HUES6 (cell line): ENCODE measurements around the gene HSD3B2.

Experiments
- H3K27ac ChIP-seq: 2 replicates; pipeline ENCODE4 v1.7.0; 2013; ENCODE audit warnings: low read depth, mild to moderate bottlenecking, low read length, inconsistent platforms
- H3K27me3 ChIP-seq: 2 replicates; pipeline ENCODE4 v1.6.1; 2013; ENCODE audit warnings: low read length; ENCODE audit not compliant: control insufficient read depth, insufficient read depth
- H3K36me3 ChIP-seq: 2 replicates; pipeline ENCODE4 v1.6.1; 2013; ENCODE audit warnings: low read length; ENCODE audit not compliant: control insufficient read depth, insufficient read depth
- H3K4me1 ChIP-seq: 2 replicates; pipeline ENCODE4 v1.6.1; 2013; ENCODE audit warnings: low read length; ENCODE audit not compliant: control insufficient read depth, insufficient read depth
- H3K4me3 ChIP-seq: 2 replicates; pipeline ENCODE4 v1.5.1; 2013; ENCODE audit warnings: low read depth, low read length
- H3K9ac ChIP-seq: one replicate; pipeline ENCODE4 v1.6.1; 2013; ENCODE audit warnings: mild to moderate bottlenecking, low read length
- H3K9me3 ChIP-seq: 2 replicates; pipeline ENCODE4 v1.6.1; 2013; ENCODE audit warnings: low read depth, low read length; ENCODE audit not compliant: control insufficient read depth, insufficient read depth

Gene HSD3B2

DNA sequence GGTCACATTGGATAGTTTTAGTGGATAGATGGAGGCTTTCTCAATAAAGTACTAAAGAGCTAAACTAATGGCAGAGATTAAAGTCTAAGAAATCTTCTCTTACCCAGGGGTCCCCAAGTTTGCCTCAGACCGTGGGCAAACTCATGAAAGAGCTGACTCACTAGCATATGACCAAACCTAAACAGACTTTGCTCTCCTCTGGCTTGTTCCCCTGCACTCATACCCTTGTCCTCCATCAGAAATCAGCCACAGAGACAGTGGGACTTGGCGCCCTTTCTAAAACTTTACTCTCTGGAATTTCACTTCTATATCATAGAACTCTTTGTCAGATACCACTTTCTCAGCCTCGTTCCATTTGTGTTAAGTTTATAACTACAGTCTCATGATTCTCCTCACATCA, 17.0 kb upstream of the HSD3B2 start:
- Histone ChIP-seq H3K9ac (no peak overlapping the region), H3K4me3 (no peak overlapping the region), H3K36me3 (no peaks in the 10 kb centered on the region), H3K27me3 (no peaks in the 10 kb centered on the region), H3K9me3 (no peaks in the 10 kb centered on the region), H3K4me1 (no peaks in the 10 kb centered on the region), H3K27ac (no peak overlapping the region)

DNA sequence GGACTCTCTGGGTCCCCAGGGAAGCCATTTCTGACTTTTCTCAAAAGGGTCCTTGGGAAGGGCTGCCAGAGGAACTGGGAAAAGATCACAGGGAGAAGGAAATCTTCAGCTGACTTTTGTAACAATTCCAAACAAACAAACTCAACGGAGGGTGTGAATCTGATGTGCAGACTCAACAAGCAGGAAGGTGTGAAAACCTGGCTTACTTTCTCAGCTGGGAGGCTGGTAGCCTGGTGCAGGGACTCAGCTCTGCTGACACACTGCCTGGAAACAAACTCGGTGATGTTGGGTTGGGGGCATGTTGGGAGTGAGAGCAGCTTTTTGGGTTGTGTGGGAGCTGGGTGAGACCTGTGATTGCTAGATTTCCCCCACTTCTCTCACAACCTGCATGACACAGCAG, 10.2 kb upstream of the HSD3B2 start:
- no peaks in the 10 kb centered on the region for H3K36me3 ChIP-seq
- no peak overlapping the region for H3K27ac ChIP-seq
- H3K27me3 ChIP-seq = no peaks in the 10 kb centered on the region
- no peaks in the 10 kb centered on the region for H3K4me1 ChIP-seq
- no peak overlapping the region for H3K4me3 ChIP-seq
- H3K9me3 ChIP-seq = no peaks in the 10 kb centered on the region
- H3K9ac ChIP-seq = no peak overlapping the region

DNA sequence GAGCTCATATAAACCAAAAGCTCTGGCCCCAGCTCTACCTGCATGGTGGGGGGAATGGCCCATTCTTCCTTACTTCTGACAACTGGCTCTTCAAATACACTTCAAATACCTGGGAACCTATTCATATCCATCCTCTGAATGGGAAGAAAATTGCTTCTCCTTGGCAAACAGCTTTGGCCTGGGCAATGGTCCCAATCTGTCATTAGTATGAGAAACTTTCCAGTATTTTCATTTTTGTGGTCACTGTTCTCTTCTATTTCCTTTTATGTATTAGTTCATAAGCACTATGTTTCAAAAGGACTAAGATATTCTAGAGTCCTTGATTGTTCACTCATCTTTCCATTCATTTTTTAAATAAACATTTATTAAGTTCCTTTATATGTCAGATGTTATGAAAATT, 5.2 kb upstream of the HSD3B2 start:
- no peak overlapping the region for H3K4me3 ChIP-seq
- H3K36me3 ChIP-seq = no peaks in the 10 kb centered on the region
- no peak overlapping the region for H3K27ac ChIP-seq
- H3K9ac ChIP-seq = no peak overlapping the region
- H3K9me3 ChIP-seq = no peaks in the 10 kb centered on the region
- H3K4me1 ChIP-seq = no peaks in the 10 kb centered on the region
- H3K27me3 ChIP-seq = no peaks in the 10 kb centered on the region; the same call in 1 of the 2 replicates

DNA sequence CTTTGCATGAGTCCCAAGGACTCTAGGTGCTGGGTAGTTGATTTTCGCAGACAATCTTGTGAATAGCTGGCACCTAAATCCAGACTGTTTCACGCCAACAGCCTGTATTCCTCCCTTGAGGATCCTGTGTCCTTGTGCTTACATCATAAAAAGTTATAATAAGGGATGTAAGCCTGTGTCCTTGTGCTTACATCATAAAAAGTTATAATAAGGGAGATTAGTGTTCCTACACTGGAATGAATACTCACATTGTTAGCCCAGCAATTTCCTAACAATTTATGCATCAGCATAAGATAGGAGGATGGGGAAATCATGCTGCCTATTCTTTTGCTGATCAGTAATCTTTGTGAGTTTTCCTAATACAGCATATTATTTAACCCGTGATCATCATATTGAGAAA, 4.0 kb upstream of the HSD3B2 start:
- H3K9me3 ChIP-seq = no peaks in the 10 kb centered on the region
- H3K36me3 ChIP-seq = no peaks in the 10 kb centered on the region
- H3K4me3 ChIP-seq = no peak overlapping the region
- H3K4me1 ChIP-seq = no peaks in the 10 kb centered on the region
- no peak overlapping the region for H3K27ac ChIP-seq
- peaks cover under 1% of the 10 kb centered on the region; the same call in 1 of the 2 replicates for H3K27me3 ChIP-seq
- no peak overlapping the region for H3K9ac ChIP-seq

DNA sequence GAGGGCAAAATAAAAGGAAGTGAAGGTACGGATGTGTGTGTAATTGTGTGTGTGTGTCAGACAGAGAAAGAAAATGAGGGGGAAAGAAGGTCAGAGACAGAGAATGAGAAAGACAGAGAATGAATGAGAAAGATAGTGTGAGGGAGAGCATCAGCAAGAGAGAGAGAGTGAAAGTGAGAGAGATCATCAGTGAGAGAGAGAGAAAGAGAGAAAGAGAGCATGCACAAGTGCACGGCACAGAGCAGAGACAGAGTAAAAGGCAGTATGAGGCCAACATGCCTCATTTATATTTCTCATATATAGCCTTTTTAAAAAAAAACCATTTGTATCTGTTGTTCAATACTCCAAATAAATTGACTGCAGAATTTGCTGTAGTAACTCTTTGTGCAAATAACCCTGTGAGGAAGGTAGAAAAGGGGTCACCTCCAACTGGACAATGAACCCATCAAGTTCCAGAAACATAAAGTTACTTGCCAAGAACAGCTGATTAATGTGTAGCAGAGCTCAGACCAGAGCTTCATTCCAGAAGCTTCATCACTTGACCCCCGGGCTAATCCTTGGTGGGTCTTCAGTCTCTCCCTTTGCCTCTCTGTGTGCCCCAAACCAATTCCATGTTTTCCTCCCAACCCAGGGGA, 1.2 kb downstream of the HSD3B2 start:
- Histone ChIP-seq H3K9ac (no peak overlapping the region), H3K27me3 (peaks cover 3% of the 10 kb centered on the region; the same call in 1 of the 2 replicates), H3K4me1 (no peaks in the 10 kb centered on the region)

DNA sequence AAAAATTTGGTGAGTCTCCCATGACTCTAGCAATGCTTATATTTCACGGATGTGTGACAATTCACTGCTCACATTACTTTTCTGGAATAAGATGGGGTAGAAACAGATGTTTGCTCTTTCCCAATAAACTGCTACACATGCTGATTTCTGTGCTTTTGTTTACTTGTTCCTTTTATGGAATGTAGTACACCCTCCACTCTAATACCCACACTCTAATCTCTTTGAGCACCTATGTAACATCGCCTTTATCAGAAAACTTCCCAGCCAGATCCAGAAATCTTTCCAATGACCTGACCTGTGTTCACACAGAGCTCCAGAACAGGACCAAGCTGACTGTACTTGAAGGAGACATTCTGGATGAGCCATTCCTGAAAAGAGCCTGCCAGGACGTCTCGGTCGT, 4.2 kb downstream of the HSD3B2 start:
- Histone ChIP-seq H3K27ac (no peak overlapping the region), H3K36me3 (no peaks in the 10 kb centered on the region), H3K27me3 (peaks cover 3% of the 10 kb centered on the region; the same call in 1 of the 2 replicates), H3K4me1 (no peaks in the 10 kb centered on the region), H3K9me3 (no peaks in the 10 kb centered on the region), H3K9ac (no peak overlapping the region), H3K4me3 (no peak overlapping the region)

More for the DNA sequence above, 1.2 kb downstream of the HSD3B2 start:
- no peaks in the 10 kb centered on the region for H3K36me3 ChIP-seq
- H3K27ac ChIP-seq = no peak overlapping the region
- no peak overlapping the region for H3K4me3 ChIP-seq
- H3K9me3 ChIP-seq = no peaks in the 10 kb centered on the region

DNA sequence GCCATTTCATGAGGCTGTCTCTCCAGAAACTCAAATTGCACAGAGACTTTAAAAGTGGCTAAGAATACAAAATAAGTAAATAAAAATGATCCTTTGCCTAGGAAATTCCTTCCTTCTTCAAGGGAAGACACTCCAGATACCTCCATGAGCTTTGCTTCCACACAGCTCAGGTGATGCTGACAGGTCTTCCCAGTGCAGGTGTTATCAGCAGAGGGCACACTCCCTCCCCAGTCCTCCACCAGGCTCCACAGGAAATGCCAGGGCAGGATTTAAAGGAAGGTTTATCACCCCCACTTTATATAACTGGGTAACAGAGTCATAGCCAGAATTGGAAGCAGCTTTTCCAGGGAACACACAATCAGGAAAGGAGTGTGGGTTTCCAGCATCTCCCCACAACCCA, 5.7 kb downstream of the HSD3B2 start:
- Histone ChIP-seq H3K4me1 (no peaks in the 10 kb centered on the region), H3K27ac (no peak overlapping the region), H3K9me3 (no peaks in the 10 kb centered on the region), H3K4me3 (no peak overlapping the region), H3K9ac (no peak overlapping the region), H3K27me3 (peaks cover 3% of the 10 kb centered on the region; the same call in 1 of the 2 replicates), H3K36me3 (no peaks in the 10 kb centered on the region)

DNA sequence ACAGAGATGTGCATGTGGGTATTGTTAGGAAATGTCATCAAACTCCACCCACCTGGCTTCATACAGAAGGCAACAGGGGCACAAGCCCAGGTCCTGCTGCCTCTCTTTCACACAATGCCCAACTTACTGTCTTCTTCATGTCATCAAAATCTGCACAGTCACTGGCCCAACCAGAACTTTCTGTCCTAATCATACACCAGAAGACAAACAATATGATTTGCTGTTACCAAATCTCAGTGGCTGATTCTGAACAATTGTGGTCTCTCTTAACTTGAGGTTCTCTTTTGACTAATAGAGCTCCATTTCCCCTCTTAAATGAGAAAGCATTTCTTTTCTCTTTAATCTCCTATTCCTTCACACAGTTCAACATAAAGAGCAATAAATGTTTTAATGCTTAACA, 7.7 kb downstream of the HSD3B2 start:
- H3K9me3 ChIP-seq = no peaks in the 10 kb centered on the region
- H3K27ac ChIP-seq = no peak overlapping the region
- H3K36me3 ChIP-seq = no peaks in the 10 kb centered on the region
- H3K27me3 ChIP-seq = no peaks in the 10 kb centered on the region; the same call in 1 of the 2 replicates
- no peak overlapping the region for H3K9ac ChIP-seq
- H3K4me1 ChIP-seq = no peaks in the 10 kb centered on the region
- no peak overlapping the region for H3K4me3 ChIP-seq

DNA sequence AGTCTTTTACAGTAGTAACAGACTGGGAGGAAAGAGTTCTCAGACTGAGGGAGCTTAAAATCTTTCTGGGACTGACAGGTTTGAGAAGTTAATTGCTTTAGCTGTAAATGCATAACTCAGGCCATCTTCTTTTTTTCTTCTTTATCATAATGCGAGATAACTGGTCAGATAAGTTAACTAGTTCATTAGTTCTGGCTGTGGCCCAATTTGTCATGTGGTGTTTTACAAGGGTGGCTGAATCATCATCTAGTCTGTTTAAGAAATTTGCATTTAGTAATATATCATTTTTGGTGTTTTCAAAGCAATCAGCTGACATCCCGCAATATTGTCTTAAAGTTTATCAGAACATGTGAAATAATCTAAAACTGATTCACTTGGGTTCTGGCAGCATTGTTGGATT, 14.0 kb downstream of the HSD3B2 start:
- peaks cover 7% of the 10 kb centered on the region; the same call in 1 of the 2 replicates for H3K4me1 ChIP-seq
- H3K36me3 ChIP-seq = no peaks in the 10 kb centered on the region
- no peak overlapping the region for H3K4me3 ChIP-seq
- H3K9me3 ChIP-seq = no peaks in the 10 kb centered on the region
- no peak overlapping the region for H3K27ac ChIP-seq
- H3K9ac ChIP-seq = no peak overlapping the region
- no peaks in the 10 kb centered on the region; the same call in 1 of the 2 replicates for H3K27me3 ChIP-seq

DNA sequence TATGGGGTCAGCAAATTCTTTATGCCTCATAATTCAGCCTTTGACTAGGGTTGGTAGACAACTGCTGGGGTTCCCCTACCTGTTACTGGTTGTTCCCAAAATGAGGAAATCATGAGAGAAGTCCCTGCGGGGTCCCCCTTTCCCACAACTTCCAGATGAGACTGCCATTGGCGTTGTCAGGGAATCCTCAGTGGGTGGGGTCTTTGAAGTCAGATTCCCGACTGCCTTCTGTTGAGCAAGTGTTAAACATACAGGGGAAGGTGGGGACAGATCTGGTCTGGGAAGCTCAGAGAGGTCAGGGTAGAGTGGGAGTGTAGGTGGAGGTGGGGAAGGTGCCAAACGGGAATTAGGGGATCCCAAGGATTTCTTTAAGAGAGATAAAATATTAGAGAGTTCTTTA, 14.7 kb downstream of the HSD3B2 start:
- Histone ChIP-seq H3K4me3 (no peak overlapping the region), H3K27me3 (no peaks in the 10 kb centered on the region; the same call in 1 of the 2 replicates), H3K4me1 (peaks cover 7% of the 10 kb centered on the region; the same call in 1 of the 2 replicates), H3K9ac (no peak overlapping the region), H3K27ac (no peak overlapping the region), H3K9me3 (no peaks in the 10 kb centered on the region), H3K36me3 (no peaks in the 10 kb centered on the region)

DNA sequence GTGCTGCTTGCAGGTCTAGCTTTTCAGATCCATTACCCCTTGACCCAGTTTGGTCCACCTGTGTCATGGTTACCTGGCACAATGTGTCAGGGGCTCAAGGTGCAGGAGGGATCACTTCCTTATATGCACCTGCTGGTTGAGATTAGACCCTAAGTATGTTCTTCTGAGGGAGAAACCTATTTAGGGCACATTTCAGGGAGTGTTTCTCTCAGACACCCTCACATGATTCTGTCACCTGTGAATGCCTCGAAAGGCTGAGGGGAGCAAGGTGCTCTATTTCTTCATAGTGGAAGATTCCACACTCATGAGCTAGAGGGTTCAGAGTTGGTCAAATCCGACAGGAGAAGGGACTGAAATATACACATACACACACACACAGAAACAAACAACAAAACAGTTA, 15.5 kb downstream of the HSD3B2 start:
- no peak overlapping the region for H3K9ac ChIP-seq
- peaks cover 7% of the 10 kb centered on the region; the same call in 1 of the 2 replicates for H3K4me1 ChIP-seq
- H3K27ac ChIP-seq = no peak overlapping the region
- H3K4me3 ChIP-seq = no peak overlapping the region
- no peaks in the 10 kb centered on the region for H3K36me3 ChIP-seq
- no peaks in the 10 kb centered on the region; the same call in 1 of the 2 replicates for H3K27me3 ChIP-seq
- no peaks in the 10 kb centered on the region for H3K9me3 ChIP-seq
